ENCODE measurements around the gene TMEM132D. TPM values are rescaled to one million over a fixed set of nuclear protein-coding genes. Genes with fewer than 3 reads are reported as not detected.
"Not testable (repeated sequence)": the region's sequence is repeated elsewhere in the genome, so short reads cannot be mapped to it uniquely, and the experiment has no call there.

TMEM132D gene
- total RNA-seq, 2 experiments from 2014 or later: not detected

- no peak for DNase-seq
- H3K36me3 Mint-ChIP-seq: no peaks in the 10 kb centered on the region
- H3K27ac Mint-ChIP-seq: no peak overlapping the region
- H3K27me3 Mint-ChIP-seq: peaks cover 4% of the 10 kb centered on the region
- H3K4me3 Mint-ChIP-seq: no peak overlapping the region
- H3K9me3 Mint-ChIP-seq: peaks cover 13% of the 10 kb centered on the region
- no peaks in the 10 kb centered on the region for H3K4me1 Mint-ChIP-seq
Measured at GRCh38 chr12:129196927-129197326, 706.9 kb downstream of the TMEM132D start.

DNA sequence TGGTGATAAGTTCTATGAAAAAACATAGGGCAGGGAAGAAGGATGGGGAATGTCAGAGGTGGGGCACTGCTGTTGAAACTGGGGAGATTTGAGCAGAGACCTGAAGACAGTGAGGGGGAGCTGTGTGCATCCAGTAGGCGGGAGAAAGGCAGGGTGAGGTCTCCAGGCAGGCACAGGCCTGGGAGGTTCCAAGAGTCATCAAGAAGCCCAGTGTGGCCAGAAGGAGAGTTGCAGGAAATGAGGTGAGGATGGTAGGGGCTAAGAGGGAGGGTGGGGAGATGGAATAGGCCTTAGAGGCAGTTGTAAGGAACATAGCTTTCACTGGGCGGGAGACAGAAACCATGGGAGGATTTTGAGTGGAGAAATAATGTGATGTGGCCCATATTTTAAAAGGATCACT is 708.7 kb downstream of the TMEM132D start:
- H3K4me3 Mint-ChIP-seq: no peak overlapping the region
- peaks cover 13% of the 10 kb centered on the region for H3K9me3 Mint-ChIP-seq
- H3K4me1 Mint-ChIP-seq: no peaks in the 10 kb centered on the region
- H3K27me3 Mint-ChIP-seq: no peaks in the 10 kb centered on the region
- H3K27ac Mint-ChIP-seq: no peak overlapping the region
- no peak for DNase-seq
- no peaks in the 10 kb centered on the region for H3K36me3 Mint-ChIP-seq

GRCh38 chr12:129193263-129193871 is 710.5 kb downstream of the TMEM132D start:
- no peak for DNase-seq
- Mint-ChIP-seq H3K36me3 (no peaks in the 10 kb centered on the region), H3K4me3 (no peak overlapping the region), H3K27ac (no peak overlapping the region), H3K27me3 (no peaks in the 10 kb centered on the region), H3K9me3 (peaks cover 8% of the 10 kb centered on the region), H3K4me1 (no peaks in the 10 kb centered on the region)

DNA sequence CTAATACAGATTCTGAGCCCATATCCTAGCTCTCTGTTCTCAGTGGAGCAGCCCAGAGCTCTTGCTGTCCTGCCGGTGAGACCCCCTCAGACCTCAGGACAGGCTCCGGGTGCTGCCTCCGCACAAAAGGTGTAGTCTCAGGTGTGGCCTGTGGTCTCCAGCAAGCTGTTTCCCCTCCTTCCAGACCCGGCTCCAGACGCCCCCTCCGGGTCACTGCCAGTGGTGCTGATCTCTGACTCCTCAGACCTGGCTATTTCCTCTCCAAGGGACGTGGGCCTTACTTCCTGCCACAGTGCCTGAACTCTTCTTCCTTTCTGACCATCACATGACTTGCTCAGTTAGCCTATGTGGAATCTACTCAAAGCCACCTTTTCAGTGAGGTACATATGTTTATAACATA is 713.0 kb downstream of the TMEM132D start:
- no peak overlapping the region for H3K27ac Mint-ChIP-seq
- H3K4me3 Mint-ChIP-seq: no peak overlapping the region
- DNase-seq: no peak
- no peaks in the 10 kb centered on the region for H3K36me3 Mint-ChIP-seq
- no peaks in the 10 kb centered on the region for H3K27me3 Mint-ChIP-seq
- H3K9me3 Mint-ChIP-seq: peaks cover 11% of the 10 kb centered on the region
- no peaks in the 10 kb centered on the region for H3K4me1 Mint-ChIP-seq

- not testable (repeated sequence) for H3K4me3 Mint-ChIP-seq, H3K36me3 Mint-ChIP-seq, H3K4me1 Mint-ChIP-seq, H3K27me3 Mint-ChIP-seq, H3K27ac Mint-ChIP-seq, DNase-seq
- peaks cover 11% of the 10 kb centered on the region for H3K9me3 Mint-ChIP-seq
Measured at GRCh38 chr12:129189879-129190278, 713.9 kb downstream of the TMEM132D start.

- H3K27me3 Mint-ChIP-seq: no peaks in the 10 kb centered on the region
- no peak for DNase-seq
- no peaks in the 10 kb centered on the region for H3K4me1 Mint-ChIP-seq
- H3K36me3 Mint-ChIP-seq: no peaks in the 10 kb centered on the region
- no peak overlapping the region for H3K4me3 Mint-ChIP-seq
- no peak overlapping the region for H3K27ac Mint-ChIP-seq
- peaks cover 4% of the 10 kb centered on the region for H3K9me3 Mint-ChIP-seq
Measured at GRCh38 chr12:129186952-129187351, 716.9 kb downstream of the TMEM132D start.

- no peaks in the 10 kb centered on the region for H3K4me1 Mint-ChIP-seq
- no peak overlapping the region for H3K27ac Mint-ChIP-seq
- H3K36me3 Mint-ChIP-seq: no peaks in the 10 kb centered on the region
- no peak for DNase-seq
- peaks cover 4% of the 10 kb centered on the region for H3K9me3 Mint-ChIP-seq
- H3K27me3 Mint-ChIP-seq: no peaks in the 10 kb centered on the region
- H3K4me3 Mint-ChIP-seq: no peak overlapping the region
Measured at GRCh38 chr12:129185855-129186254, 718.0 kb downstream of the TMEM132D start.

DNA sequence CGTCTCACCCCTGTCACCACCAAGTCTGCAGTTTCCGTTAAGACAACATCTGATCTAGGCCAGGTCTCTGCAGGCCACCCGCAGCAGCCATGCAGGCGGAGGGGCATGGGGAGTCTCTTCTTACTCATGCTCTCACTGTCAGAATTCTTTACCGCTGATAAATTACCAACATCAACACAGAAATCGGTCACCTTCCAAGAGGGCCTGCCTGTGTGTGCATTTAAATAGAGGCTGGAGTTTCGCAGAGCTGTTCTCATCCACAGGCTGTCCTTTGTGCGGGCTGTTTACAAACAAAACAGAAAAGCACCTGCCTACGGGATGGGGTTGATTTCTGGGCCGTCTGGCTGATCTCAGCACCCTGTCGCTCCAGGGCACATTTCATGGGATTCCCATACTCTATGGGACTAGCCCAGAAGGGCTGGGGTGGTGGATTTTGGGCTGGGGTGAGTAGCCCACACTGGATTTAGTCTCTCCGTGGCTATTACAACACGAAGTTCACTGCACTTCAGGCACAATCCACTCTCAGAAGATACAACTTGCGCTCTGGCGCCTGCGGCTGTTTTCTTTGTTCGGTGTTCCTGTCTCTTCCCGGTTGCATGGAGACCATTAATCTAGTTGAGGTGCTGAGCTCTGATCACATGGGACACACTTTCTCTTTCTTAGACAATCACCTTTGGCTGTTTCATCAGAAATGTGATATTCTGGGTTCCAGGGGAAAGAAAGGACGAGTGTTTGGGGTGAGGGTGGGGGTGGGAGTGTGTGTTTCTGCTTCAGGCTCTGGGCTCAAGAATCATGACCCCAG is 719.5 kb downstream of the TMEM132D start:
- Mint-ChIP-seq H3K9me3 (peaks cover 4% of the 10 kb centered on the region), H3K4me3 (no peak overlapping the region), H3K27ac (no peak overlapping the region), H3K27me3 (no peaks in the 10 kb centered on the region), H3K4me1 (no peaks in the 10 kb centered on the region), H3K36me3 (no peaks in the 10 kb centered on the region)
- DNase-seq: no peak

DNA sequence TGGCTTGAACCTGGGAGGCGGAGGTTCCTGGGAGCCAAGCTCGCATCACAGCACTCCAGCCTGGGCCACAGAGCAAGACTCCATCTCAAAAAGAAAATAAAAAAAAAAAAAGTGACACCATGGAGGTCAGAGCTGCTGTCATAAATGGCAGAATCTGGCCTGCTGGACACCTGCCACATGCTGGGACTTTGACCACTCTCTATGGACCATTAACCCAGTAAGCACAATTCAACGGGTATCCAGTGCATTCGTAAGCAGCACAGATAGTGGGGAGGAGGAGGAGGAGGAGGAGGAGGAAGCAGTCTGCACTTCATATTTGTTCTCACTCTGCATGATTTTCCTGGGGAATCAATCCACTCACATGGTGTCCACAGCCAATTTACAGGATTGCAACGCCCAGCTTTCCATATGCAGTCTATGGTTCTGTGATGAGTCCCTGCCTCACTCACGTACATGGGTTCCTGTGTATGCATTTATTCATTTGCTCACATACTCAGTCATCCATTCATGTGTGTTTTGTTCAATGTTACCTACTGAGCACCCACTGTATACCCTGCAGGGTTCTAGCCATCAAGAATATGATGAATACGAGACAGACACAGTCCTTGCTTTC is 723.8 kb downstream of the TMEM132D start:
- H3K4me3 Mint-ChIP-seq: no peak overlapping the region
- H3K27me3 Mint-ChIP-seq: no peaks in the 10 kb centered on the region
- no peaks in the 10 kb centered on the region for H3K36me3 Mint-ChIP-seq
- H3K27ac Mint-ChIP-seq: no peak overlapping the region
- peaks cover 1% of the 10 kb centered on the region for H3K9me3 Mint-ChIP-seq
- no peaks in the 10 kb centered on the region for H3K4me1 Mint-ChIP-seq
- no peak for DNase-seq

GRCh38 chr12:129169928-129170327 is 733.9 kb downstream of the TMEM132D start:
- DNase-seq: no peak
- H3K36me3 Mint-ChIP-seq: no peaks in the 10 kb centered on the region
- H3K27ac Mint-ChIP-seq: no peak overlapping the region
- no peaks in the 10 kb centered on the region for H3K27me3 Mint-ChIP-seq
- H3K9me3 Mint-ChIP-seq: peaks cover 4% of the 10 kb centered on the region
- no peak overlapping the region for H3K4me3 Mint-ChIP-seq
- no peaks in the 10 kb centered on the region for H3K4me1 Mint-ChIP-seq

- H3K27me3 Mint-ChIP-seq: no peaks in the 10 kb centered on the region
- H3K4me3 Mint-ChIP-seq: no peak overlapping the region
- H3K4me1 Mint-ChIP-seq: no peaks in the 10 kb centered on the region
- no peak for DNase-seq
- no peak overlapping the region for H3K27ac Mint-ChIP-seq
- H3K9me3 Mint-ChIP-seq: peaks cover 5% of the 10 kb centered on the region
- H3K36me3 Mint-ChIP-seq: no peaks in the 10 kb centered on the region
Measured at GRCh38 chr12:129163861-129164260, 740.0 kb downstream of the TMEM132D start.

GRCh38 chr12:129163461-129163860 is 740.4 kb downstream of the TMEM132D start:
- no peak for DNase-seq
- Mint-ChIP-seq H3K36me3 (no peaks in the 10 kb centered on the region), H3K4me1 (no peaks in the 10 kb centered on the region), H3K27ac (no peak overlapping the region), H3K27me3 (no peaks in the 10 kb centered on the region), H3K9me3 (peaks cover 4% of the 10 kb centered on the region), H3K4me3 (no peak overlapping the region)

GRCh38 chr12:129162805-129163204 is 741.0 kb downstream of the TMEM132D start:
- no peak overlapping the region for H3K4me3 Mint-ChIP-seq
- H3K27ac Mint-ChIP-seq: no peak overlapping the region
- DNase-seq: no peak
- no peaks in the 10 kb centered on the region for H3K36me3 Mint-ChIP-seq
- no peaks in the 10 kb centered on the region for H3K4me1 Mint-ChIP-seq
- no peaks in the 10 kb centered on the region for H3K27me3 Mint-ChIP-seq
- H3K9me3 Mint-ChIP-seq: peaks cover 5% of the 10 kb centered on the region

DNA sequence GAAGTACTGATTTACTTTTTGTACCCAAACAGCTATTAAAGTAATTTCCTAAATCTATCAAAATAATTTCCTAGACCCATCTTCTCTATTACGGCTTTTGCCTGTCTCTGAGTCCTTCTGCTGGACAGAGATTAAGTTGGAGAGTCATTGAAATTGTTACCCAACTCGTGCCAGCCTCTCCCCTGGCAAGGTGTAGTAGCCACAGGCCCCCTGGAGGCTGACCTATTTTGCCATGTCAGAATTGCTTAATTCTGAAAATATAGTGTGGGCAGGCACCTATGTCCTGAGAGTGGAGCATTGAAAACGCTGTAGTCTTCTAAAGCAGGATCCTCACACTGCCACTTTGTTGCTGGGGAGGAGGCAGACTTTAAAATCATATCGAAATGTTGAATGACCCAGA is 742.3 kb downstream of the TMEM132D start:
- Mint-ChIP-seq H3K27ac (no peak overlapping the region), H3K27me3 (no peaks in the 10 kb centered on the region), H3K36me3 (no peaks in the 10 kb centered on the region), H3K9me3 (peaks cover 5% of the 10 kb centered on the region), H3K4me3 (no peak overlapping the region), H3K4me1 (no peaks in the 10 kb centered on the region)
- DNase-seq: no peak

DNA sequence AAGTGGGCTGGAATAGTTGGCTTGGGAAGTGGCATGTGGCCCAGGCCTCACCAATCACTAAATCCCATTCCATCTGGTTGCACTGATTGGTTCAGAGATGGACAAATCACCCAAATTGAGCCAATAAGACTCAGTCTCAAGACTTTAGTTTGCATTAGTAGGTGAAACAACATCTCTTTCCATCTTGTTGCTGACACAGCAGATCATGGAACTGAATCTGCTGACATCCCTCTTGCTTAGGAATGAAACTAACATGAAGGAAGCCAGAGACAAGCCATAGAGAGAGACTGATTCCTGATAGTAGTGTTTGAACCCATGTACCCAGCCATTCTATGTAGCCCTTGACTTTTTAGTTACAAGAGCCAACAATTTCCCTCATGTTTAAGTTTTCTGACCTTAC is 743.5 kb downstream of the TMEM132D start:
- Mint-ChIP-seq H3K27me3 (no peaks in the 10 kb centered on the region), H3K4me3 (no peak overlapping the region), H3K36me3 (no peaks in the 10 kb centered on the region), H3K27ac (no peak overlapping the region), H3K9me3 (peaks cover 5% of the 10 kb centered on the region), H3K4me1 (no peaks in the 10 kb centered on the region)
- DNase-seq: no peak
